Upper lobe of right lung (tissue), 1 donor: ENCODE data around the gene KCTD16. TPM values are rescaled to one million over a fixed set of nuclear protein-coding genes. Genes with fewer than 3 reads are reported as not detected.

Experiments used
- ATAC-seq: fragments of 200-7000 bp; cut with Tn5 transposase; one replicate; pipeline ENCODE4 v1.9.1; 2020; ENCODE audit warnings: mild to moderate bottlenecking, moderate library complexity
- DNase-seq: peaks from one replicate; pipeline ENCODE4 v3.0.0-alpha.2; 2020
- H3K27ac ChIP-seq: fragments of 200-600 bp; one replicate; pipeline ENCODE4 v1.8.0; 2022
- H3K27me3 ChIP-seq: fragments of 200-600 bp; one replicate; pipeline ENCODE4 v1.8.0; 2022; ENCODE audit warnings: mild to moderate bottlenecking
- H3K36me3 ChIP-seq: fragments of 200-600 bp; one replicate; pipeline ENCODE4 v1.8.0; 2022
- H3K4me1 ChIP-seq: fragments of 200-600 bp; one replicate; pipeline ENCODE4 v1.8.0; 2022
- H3K4me3 ChIP-seq: fragments of 200-600 bp; one replicate; pipeline ENCODE4 v1.8.0; 2022; ENCODE audit warnings: mild to moderate bottlenecking
- H3K9me3 ChIP-seq: fragments of 200-600 bp; one replicate; pipeline ENCODE4 v1.8.0; 2022
- CTCF ChIP-seq: fragments of 200-600 bp; IDR thresholded peaks from one replicate; pipeline ENCODE4 v1.8.0; 2022; ENCODE audit warnings: antibody characterized with exemption
- intact Hi-C: fragments of 100-400 bp; cut with DNase I; formaldehyde crosslinking; loops from one replicate; pipeline ENCODE4 v1.11.0; 2022
- total RNA-seq: library from RNA; stranded (reverse); fragmentation: NEBNext Ultra II Directional; extraction: Animal tissue kit (Norgen Biotek cat#: 25700); gene quantifications from one replicate; pipeline ENCODE4 v1.2.1, GENCODE V29; 2021
- donor health status: DM: no; HTN: yes; CAD: no; lungs with severe emphysema.

KCTD16 gene
- total RNA-seq, 1 donor from 2014 or later, result 5.1 TPM

GRCh38 chr5:144457160-144457559, 286.5 kb downstream of the KCTD16 start:
- intact Hi-C loops, result no loop called here
- Histone ChIP-seq H3K4me3 (no peak overlapping the region), H3K4me1 (no peaks in the 10 kb centered on the region), H3K27me3 (no peaks in the 10 kb centered on the region), H3K27ac (no peak overlapping the region), H3K36me3 (no peaks in the 10 kb centered on the region), H3K9me3 (no peaks in the 10 kb centered on the region)
- TF ChIP-seq CTCF, result no peak
- no peak for ATAC-seq
- no peak for DNase-seq

GRCh38 chr5:144458216-144458615, 287.5 kb downstream of the KCTD16 start:
- H3K27ac ChIP-seq, result no peak overlapping the region
- no peak for DNase-seq
- ATAC-seq, result no peak
- H3K27me3 ChIP-seq, result no peaks in the 10 kb centered on the region
- H3K4me1 ChIP-seq, result no peaks in the 10 kb centered on the region
- no peaks in the 10 kb centered on the region for H3K36me3 ChIP-seq
- H3K4me3 ChIP-seq, result no peak overlapping the region
- TF ChIP-seq CTCF, result no peak
- intact Hi-C loops, result no loop called here
- H3K9me3 ChIP-seq, result no peaks in the 10 kb centered on the region

- no peak for ATAC-seq
- Histone ChIP-seq H3K4me1 (no peaks in the 10 kb centered on the region), H3K27me3 (no peaks in the 10 kb centered on the region), H3K27ac (no peak overlapping the region), H3K9me3 (no peaks in the 10 kb centered on the region), H3K4me3 (no peak overlapping the region), H3K36me3 (no peaks in the 10 kb centered on the region)
- intact Hi-C loops, result no loop called here
- no peak for TF ChIP-seq CTCF
- no peak for DNase-seq
These were observed 289.9 kb downstream of the KCTD16 start for GRCh38 chr5:144460600-144460999.

GRCh38 chr5:144462577-144462976, 291.9 kb downstream of the KCTD16 start:
- Histone ChIP-seq H3K27me3 (no peaks in the 10 kb centered on the region), H3K9me3 (no peaks in the 10 kb centered on the region), H3K4me1 (no peaks in the 10 kb centered on the region), H3K27ac (no peak overlapping the region), H3K4me3 (no peak overlapping the region), H3K36me3 (no peaks in the 10 kb centered on the region)
- intact Hi-C loops, result no loop called here
- no peak for DNase-seq
- no peak for ATAC-seq
- TF ChIP-seq CTCF, result no peak

GRCh38 chr5:144463481-144464223, 293.0 kb downstream of the KCTD16 start:
- no peak for DNase-seq
- no peak overlapping the region for H3K4me3 ChIP-seq
- H3K27me3 ChIP-seq, result no peaks in the 10 kb centered on the region
- intact Hi-C loops, result no loop called here
- H3K27ac ChIP-seq, result no peak overlapping the region
- no peaks in the 10 kb centered on the region for H3K9me3 ChIP-seq
- no peaks in the 10 kb centered on the region for H3K36me3 ChIP-seq
- ATAC-seq, result no peak
- no peaks in the 10 kb centered on the region for H3K4me1 ChIP-seq
- no peak for TF ChIP-seq CTCF

GRCh38 chr5:144464306-144464705, 293.6 kb downstream of the KCTD16 start:
- Histone ChIP-seq H3K9me3 (no peaks in the 10 kb centered on the region), H3K36me3 (no peaks in the 10 kb centered on the region), H3K27me3 (no peaks in the 10 kb centered on the region), H3K4me3 (no peak overlapping the region), H3K27ac (no peak overlapping the region), H3K4me1 (no peaks in the 10 kb centered on the region)
- no peak for TF ChIP-seq CTCF
- ATAC-seq (no peak), DNase-seq (no peak)
- intact Hi-C loops, result no loop called here
